GM21825 (cell line): ENCODE results near the gene VPS8.
"Not testable (repeated sequence)": the region's sequence is repeated elsewhere in the genome, so short reads cannot be mapped to it uniquely, and the experiment has no call there.

Source experiments
- ATAC-seq: cut with Tn5 transposase; IDR thresholded peaks from one replicate; pipeline ENCODE4 v1.9.1; 2021; ENCODE audit warnings: mild to moderate bottlenecking, moderate library complexity; ENCODE audit not compliant: unreplicated experiment

VPS8 gene

DNA sequence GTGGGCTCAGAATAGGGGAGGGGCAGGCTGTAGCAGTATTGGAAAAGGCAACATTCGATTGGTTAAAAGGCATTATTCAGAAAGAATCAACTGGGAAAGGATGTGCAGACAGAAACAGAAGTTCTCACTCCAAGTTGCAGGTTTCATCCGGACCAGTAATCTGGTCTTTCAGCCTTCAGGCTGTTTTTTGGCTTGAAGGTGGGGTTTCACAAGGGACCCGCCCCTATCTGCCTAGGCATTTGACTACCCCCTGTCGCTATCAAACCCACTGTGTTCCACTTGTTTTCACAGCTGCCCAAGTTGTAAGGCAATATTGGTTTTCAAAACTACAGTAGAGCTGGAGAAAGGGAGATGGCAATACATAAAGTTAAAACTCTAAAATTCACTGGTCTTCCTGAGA, 96.9 kb downstream of the VPS8 start:
- no peak for ATAC-seq

DNA sequence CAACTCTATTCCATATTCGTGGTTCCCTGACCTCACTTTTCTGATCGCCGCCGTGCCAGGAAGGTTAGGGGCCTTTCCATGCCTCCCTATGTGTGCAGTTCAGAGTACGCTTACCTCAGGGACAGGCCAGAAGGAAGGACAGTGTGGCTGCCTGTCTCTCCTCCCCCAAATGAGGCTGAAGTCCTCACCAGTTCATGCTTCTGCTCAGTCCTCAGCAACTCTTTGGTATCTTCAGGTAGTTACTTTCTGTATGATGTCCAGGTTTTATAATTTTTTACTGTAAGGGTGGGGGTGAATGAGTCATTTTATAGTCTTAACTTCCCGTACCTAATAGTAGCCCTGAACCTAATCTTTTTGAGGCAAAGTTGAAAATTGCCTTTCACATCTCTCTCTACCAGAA, 98.7 kb downstream of the VPS8 start:
- ATAC-seq, result no peak

DNA sequence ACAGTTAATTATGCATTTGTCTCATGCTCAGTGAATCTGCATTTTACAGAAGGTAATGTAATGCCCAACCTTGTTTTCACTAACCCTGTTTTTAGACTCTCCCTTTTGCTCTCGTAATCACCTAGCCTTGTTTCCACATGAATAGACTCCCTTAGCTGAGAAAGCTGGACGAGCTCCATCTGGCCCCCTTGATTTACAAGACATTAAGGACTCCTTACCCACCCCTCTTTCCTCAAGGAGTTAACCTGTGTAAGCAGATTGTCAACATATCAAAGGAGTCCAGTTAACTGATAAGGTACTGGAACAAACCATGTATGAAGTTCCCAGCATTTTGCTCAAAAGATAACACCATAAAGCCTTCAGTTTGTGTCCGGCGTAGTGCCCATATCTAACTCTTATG, 99.6 kb downstream of the VPS8 start:
- no peak for ATAC-seq

- no peak for ATAC-seq
Observed at GRCh38 chr3:184912163-184912562, 100.2 kb downstream of the VPS8 start.

DNA sequence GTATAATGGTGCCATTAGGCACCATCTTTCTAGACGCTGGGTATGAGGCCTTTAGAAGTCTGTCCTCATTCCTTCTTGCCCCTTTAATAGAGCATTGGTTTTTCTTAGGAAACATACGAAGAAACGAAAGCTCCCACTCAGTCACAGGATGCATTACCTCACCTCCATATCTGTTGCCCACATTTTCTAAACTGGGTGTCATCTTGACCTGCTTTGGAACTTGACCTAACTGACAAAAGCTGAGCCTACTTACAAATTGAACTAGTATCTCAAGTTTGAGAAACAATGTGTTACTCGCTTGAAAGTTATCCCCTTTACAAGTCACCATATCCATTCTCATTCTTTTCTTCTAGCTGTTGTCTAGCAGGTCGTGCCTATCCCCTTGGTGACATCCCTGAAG, 102.7 kb downstream of the VPS8 start:
- no peak for ATAC-seq

DNA sequence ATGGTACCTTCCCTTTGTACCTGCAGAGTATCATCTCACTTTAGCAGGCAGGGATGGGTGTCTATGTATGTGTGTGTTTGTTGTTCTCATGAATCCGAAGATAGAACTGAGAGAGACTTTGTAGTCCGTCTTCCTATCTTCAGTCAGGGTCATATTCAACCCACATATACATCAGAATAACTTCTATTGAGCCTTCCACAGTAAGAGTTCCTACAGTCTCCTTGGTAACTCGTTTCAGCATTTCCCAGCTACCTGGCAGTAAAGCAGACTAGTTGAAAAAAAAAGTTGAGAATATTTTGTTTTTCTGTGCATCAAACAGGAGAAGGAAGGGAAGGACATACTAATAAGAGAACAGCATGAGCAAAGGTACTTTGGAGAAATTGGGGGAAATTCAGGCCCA, 106.8 kb downstream of the VPS8 start:
- no peak for ATAC-seq

DNA sequence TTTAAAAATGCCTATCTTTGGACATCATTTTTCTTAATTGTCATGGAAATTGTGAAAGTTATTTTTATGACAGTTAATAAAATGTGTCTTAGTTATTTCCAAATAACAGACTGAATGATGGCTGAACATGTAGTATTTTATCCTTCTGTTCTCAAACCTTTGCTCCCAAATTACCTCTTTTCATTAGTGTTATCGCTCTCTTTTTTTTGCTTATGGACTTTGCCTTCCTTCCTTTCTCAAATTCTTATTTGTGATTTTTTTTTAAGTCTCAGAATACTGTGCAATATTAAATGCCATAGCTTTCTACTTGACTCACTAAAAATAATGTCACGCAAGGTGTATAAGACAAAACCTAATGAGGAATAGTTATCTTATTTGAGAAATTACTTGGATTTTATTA, 107.7 kb downstream of the VPS8 start:
- ATAC-seq, result no peak

GRCh38 chr3:184924547-184924946, 112.6 kb downstream of the VPS8 start:
- ATAC-seq, result no peak

DNA sequence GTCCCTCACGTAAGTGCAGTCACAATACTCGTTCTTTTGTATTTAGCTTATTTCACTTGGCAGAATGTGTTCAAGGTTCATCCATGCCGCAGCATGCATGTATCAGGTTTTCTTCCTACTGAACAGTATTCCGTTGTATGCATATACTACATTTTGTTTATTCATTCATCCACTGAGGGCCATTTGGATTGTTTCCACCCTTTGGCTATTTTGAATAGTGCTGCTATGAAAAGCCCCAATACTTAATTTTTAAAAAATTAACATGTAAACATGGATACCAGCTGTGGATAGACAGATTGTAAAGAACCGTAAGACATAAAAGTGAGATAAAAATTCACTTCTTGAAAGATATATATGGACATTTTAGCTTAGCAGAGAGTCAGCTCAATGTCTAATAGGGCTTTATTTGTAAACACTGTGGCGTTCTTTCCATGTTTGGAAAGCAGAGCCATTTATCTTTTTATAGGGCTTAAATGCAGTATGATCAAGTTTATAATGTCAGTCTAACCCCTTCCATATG, 115.9 kb downstream of the VPS8 start:
- ATAC-seq, result no peak

GRCh38 chr3:184932777-184933176, 120.8 kb downstream of the VPS8 start:
- ATAC-seq, result no peak

DNA sequence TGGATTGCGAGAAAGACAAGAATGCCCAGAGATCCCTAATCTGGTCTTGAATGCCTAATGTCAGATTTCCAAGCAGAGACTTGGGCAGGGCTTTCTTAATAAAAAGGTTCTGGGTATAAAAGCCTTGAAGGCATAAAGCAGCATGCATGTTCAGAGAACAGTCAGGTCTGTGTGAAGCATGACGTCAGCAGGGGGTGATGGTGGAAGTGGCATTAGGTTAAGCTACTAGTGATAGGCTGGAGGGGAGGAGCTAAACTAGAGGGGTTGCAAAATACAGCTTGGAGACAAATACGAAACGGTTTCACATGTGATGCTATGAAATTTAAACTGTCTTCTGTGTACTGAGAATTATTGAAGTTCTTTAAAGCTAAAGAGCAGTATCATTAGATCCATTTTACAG, 125.6 kb downstream of the VPS8 start:
- ATAC-seq, result no peak

DNA sequence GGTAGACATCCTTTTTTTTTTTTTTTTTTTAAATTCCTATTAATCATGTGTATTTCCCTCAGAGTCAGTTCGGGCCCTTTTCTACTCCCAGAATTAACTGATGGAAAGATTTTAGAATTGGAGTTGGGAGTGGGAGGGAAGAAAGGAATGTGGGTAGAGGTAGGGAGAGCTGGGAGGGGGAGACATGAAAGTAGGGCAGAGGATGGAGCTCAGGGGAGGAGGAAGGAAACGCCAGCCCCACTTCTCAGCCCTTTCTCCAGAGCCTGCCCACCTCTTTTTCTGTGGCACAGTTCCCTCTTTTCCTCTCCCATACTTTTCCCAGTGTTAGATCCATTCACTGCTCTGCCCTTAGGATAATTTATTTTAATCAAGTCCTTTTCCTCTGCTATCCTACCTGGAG, 129.4 kb downstream of the VPS8 start:
- ATAC-seq, result no peak

DNA sequence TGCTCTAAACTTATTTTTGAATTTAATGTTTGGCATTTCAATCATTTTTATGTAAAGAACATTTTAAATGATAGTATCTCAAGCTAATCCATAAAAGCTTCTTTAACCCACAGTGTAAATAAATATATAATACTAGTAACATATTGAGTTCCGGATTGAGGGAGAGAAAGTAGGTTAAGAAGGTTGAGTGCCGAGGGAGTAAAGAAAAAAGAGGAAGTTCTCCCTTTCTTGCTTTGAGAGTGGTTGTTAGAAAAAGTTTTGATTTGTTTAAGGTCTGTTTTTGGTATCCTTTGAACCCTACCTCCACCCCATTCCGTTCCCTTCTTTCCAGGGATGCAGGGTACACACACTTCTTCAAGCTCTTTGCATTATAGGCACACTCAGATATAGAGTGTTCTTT, 130.8 kb downstream of the VPS8 start:
- ATAC-seq, result no peak

GRCh38 chr3:184944241-184944640, 132.3 kb downstream of the VPS8 start:
- no peak for ATAC-seq

DNA sequence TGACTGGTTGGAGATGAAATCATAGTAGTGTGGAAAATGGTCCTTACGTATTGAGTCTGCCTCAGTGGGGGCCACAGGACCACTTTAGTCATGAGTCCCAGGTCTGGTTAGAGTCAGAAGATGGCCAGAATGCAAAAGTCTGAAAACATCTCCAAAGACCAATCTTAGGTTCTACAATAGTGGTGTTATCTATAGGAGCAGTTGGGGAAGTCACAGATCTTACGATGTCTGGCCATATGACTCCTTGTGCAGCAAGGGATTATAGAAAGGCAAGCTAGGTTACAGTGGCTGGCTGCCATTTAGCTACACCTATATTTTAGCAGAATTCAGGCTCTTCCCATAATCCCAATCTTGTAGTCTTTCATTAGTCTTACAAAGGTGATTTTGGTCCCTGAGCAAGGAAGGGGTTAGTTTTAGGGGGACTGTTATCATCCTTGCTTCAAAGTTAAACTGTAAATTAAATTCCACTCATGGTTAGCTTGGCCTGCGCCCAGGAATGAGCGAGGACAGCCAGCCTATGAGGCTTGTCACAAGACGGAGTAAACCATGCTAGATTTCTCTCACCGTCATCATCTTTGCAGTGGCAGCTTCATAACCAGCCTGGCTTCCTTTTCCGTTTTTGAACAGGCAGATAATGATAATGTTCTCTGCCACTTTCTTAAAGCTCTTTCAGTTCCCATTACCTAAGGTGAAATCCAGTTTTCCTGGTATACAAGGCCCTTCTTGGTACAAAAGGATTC, 134.1 kb downstream of the VPS8 start:
- no peak for ATAC-seq

DNA sequence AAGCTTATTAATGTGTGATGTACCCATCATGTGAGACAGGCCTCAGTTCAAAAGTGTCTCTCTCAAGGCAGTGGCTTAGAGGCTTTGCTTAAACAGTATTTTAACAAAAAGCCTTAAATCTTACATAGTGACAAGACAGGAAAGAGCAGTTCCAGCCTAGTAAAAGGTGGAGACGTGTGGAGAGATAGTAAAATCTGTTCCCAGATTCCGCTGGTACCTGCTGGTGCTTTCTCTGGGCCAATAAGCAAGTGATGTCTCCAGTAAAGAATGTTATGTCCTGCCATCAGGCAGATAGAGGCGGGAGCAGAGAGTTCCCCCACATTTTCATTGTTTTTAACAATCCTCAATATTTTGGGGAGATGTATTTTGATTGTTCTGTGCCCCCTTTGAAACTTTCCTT, 135.0 kb downstream of the VPS8 start:
- ATAC-seq, result no peak

- no peak for ATAC-seq
Observed at GRCh38 chr3:184949251-184949965, 137.4 kb downstream of the VPS8 start.

DNA sequence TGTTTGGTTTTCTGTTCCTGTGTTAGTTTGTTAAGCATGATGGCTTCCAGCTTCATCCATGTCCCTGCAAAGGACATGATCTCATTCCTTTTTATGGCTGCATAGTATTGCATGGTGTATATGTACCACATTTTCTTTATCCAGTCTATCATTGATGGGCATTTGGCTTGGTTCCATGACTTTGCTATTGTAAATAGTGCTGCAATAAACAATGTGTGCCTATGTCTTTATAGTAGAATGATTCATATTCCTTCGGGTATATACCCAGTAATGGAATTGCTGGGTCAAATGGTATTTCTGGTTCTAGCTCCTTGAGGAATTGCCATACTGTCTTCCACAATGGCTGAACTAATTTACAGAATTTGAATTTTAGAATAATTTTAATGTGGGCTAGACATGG, 138.8 kb downstream of the VPS8 start:
- not testable (repeated sequence) for ATAC-seq

- ATAC-seq, result no peak
Observed at GRCh38 chr3:184952671-184953070, 140.7 kb downstream of the VPS8 start.

DNA sequence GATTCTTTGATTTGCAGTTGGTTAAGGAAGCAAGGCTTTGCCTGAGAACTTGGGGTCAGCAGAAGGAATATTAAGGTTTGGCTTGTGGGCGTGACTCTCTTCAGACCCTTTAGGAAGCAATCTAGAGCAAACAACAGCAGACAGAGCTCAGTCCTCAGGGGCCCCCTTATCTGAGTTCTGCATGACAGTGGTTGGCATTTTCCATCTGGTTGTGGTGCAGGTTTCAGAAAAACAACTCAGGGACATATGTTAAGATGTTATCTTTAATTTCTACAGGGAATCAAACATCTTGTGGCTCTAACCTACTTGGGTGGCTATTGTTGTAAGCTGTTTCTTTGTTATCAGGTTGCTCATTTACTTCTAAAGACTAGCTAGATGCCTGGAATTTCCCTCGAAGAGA, 141.4 kb downstream of the VPS8 start:
- no peak for ATAC-seq

- ATAC-seq, result no peak
Observed at GRCh38 chr3:184954251-184954650, 142.3 kb downstream of the VPS8 start.

GRCh38 chr3:184954851-184955250, 142.9 kb downstream of the VPS8 start:
- not testable (repeated sequence) for ATAC-seq
